Hepatocyte (in vitro differentiated cells): ENCODE measurements around the gene FMO3.

ENCODE experiments used
- CTCF ChIP-seq: fragments of 200-600 bp; sonication (generic); IDR thresholded peaks from 2 replicates; pipeline ENCODE4 v1.5.1; 2016; ENCODE audit warnings: antibody characterized with exemption, mild to moderate bottlenecking; ENCODE audit not compliant: poor library complexity
- EZH2 ChIP-seq: fragments of 200-600 bp; sonication (generic); IDR thresholded peaks from 2 replicates; pipeline ENCODE4 v1.6.1; 2016; ENCODE audit warnings: antibody characterized with exemption, mild to moderate bottlenecking, borderline replicate concordance
- EZH2phosphoT487 ChIP-seq: fragments of 200-600 bp; sonication (generic); IDR thresholded peaks from one replicate; pipeline ENCODE4 v1.6.1; 2018; ENCODE audit warnings: antibody characterized with exemption, mild to moderate bottlenecking, low read depth, moderate library complexity; ENCODE audit not compliant: unreplicated experiment, severe bottlenecking

GRCh38 chr1:171122893-171123292 lies 32.2 kb downstream of the FMO3 start:
- no peak for TF ChIP-seq CTCF
- no peak for TF ChIP-seq EZH2
- no peak for TF ChIP-seq EZH2phosphoT487
